ENCODE results near the gene FLNC. TPM values are rescaled to one million over a fixed set of nuclear protein-coding genes. Genes with fewer than 3 reads are reported as not detected.

FLNC gene
- total RNA-seq, 1 donor from 2014 or later: 7.7 TPM

DNA sequence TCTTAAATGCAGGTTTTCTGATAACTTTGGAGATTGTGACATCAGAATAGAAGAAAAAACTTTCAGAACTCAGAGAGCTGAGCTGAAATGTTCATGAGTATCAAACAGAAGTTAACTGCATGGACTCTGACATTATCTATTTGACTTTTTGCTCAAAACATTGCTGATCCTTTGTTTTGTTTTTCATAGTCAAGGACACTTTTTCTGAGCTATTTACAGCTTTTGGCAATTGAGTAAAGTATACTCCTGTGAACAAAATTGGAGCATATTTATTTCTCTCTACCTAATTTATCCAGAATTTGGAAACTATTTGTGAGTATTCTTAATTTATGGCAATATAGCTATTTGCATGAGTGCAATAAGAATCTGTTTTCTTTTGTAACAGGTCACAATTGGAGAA lies 69.2 kb downstream of the FLNC start:
- H3K4me1 ChIP-seq: no peaks in the 10 kb centered on the region
- no peak for ATAC-seq
- H3K27ac ChIP-seq: no peak overlapping the region
- TF ChIP-seq, protein P1, sequence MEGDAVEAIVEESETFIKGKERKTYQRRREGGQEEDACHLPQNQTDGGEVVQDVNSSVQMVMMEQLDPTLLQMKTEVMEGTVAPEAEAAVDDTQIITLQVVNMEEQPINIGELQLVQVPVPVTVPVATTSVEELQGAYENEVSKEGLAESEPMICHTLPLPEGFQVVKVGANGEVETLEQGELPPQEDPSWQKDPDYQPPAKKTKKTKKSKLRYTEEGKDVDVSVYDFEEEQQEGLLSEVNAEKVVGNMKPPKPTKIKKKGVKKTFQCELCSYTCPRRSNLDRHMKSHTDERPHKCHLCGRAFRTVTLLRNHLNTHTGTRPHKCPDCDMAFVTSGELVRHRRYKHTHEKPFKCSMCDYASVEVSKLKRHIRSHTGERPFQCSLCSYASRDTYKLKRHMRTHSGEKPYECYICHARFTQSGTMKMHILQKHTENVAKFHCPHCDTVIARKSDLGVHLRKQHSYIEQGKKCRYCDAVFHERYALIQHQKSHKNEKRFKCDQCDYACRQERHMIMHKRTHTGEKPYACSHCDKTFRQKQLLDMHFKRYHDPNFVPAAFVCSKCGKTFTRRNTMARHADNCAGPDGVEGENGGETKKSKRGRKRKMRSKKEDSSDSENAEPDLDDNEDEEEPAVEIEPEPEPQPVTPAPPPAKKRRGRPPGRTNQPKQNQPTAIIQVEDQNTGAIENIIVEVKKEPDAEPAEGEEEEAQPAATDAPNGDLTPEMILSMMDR (IDR thresholded peaks at IDR 0.05): no peak
- H3K36me3 ChIP-seq: no peaks in the 10 kb centered on the region
- no peaks in the 10 kb centered on the region for H3K9me3 ChIP-seq
- intact Hi-C loops (cut with DNase I): loop anchor here (10.0 kb wide), 1 partner anchor 185 kb away; no protein-coding TSS in a partner anchor
- no peak overlapping the region for H3K4me3 ChIP-seq
- H3K27me3 ChIP-seq: no peaks in the 10 kb centered on the region
- DNase-seq: no peak

DNA sequence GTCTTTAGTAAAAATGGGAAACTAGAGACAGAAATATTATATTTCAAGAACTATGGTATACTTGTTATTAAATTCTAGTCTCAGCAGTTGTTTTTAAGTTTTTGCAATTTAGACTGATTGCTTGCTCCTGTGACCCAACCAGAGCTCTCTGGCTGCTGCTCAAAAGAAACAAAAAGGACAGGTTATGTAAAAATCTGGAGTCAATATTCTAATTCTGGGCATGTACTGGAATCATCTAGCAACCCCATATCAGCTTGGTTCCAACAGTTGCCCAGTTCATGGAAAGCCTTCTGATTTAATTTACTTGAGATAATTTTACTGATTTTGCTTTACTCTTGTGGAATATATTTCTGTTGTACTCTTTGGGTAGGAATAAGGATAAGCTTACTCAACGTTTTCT lies 70.0 kb downstream of the FLNC start:
- Histone ChIP-seq H3K4me1 (no peaks in the 10 kb centered on the region), H3K27ac (no peak overlapping the region), H3K27me3 (no peaks in the 10 kb centered on the region), H3K36me3 (no peaks in the 10 kb centered on the region), H3K4me3 (no peak overlapping the region), H3K9me3 (no peaks in the 10 kb centered on the region)
- intact Hi-C loops (cut with DNase I): no loop called here
- TF ChIP-seq, protein P1 (IDR thresholded peaks at IDR 0.05): no peak
- DNase-seq (no peak), ATAC-seq (no peak)

DNA sequence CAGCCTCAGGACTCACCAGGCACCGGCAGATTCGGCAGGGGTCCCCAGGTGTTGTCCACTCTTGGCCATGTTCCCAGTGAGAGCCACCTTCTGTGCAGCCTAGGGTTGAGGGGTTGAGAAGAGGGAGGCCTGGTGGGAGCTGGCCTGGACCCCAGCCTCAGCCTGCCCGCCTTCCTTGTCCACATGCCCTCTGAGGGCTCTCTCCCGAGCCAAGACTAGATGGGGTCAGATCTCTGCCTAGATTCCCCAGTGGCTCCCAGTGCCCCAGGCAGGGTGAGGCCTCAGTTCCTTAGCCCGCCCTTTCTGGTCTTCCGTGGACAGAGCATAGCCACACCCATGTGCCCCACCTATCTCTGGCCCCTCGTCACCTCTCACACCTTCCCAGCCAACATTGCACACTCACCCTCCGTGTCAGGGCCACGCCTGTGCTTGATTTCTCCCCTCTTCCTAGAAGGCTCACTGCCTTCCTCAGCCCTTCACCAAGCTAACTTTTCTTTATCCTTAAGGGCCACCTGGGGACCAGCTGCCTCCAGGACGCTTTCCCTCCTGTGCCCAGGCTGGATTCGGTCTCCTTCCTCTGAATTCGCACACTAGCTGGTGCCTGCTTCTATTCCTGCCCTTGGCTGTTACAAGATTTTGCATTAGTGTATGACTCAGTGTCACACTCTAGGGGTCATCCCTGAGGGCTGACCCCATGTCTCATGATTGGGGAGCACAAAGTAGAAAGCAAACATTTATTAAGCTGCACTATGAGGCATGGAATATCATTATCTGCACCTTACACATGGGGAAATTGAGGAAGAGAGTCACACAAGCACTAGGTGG lies 72.8 kb downstream of the FLNC start:
- Histone ChIP-seq H3K27ac (no peak overlapping the region), H3K36me3 (no peaks in the 10 kb centered on the region), H3K4me1 (no peaks in the 10 kb centered on the region), H3K4me3 (no peak overlapping the region), H3K27me3 (peaks cover 18% of the 10 kb centered on the region), H3K9me3 (no peaks in the 10 kb centered on the region)
- TF ChIP-seq, protein P1 (IDR thresholded peaks at IDR 0.05): no peak
- DNase-seq (peak; percentile 40), ATAC-seq (peak; percentile 11)
- intact Hi-C loops (cut with DNase I): no loop called here

DNA sequence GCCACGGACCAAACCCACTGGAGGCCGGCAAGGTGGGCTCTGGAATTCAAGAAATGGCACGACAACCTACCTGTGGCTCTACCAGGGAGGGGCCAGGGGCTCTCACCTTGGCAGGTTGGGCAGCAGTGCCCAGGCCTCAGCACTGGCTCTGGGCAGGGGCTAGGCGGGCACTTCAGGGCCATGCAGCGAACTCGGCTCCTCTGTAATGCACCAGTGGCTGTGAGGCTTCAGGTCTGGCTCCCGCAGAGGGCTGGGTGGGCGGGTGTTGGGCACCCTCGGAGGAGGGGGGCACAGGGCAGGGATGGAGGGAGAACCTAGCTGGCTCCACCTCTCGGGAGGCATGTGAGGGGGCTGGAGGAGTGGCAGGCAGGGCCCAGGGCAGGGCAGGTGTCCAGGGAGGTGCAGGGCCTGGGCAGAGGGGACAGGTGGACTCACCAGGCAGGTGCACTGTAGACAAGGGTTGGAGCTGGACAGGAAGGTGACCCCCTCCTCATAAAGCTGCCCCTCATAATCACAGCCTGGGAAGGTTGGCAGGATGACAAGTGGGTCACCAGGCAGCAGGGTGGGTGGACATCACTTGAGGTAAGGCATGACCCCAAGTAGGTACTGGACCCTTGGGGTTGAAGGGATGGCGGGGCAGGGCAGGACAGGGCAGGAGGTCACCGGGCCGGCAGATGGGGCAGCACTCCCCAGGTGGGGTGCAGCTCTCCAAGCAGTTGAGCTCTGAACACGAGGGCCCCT lies 73.6 kb downstream of the FLNC start:
- TF ChIP-seq, protein P1 (IDR thresholded peaks at IDR 0.05): no peak
- H3K27me3 ChIP-seq: peaks cover 19% of the 10 kb centered on the region
- no peaks in the 10 kb centered on the region for H3K36me3 ChIP-seq
- DNase-seq: peak; percentile 60
- intact Hi-C loops (cut with DNase I): no loop called here
- H3K9me3 ChIP-seq: no peaks in the 10 kb centered on the region
- no peak overlapping the region for H3K4me3 ChIP-seq
- H3K4me1 ChIP-seq: no peaks in the 10 kb centered on the region
- ATAC-seq: no peak
- no peak overlapping the region for H3K27ac ChIP-seq

DNA sequence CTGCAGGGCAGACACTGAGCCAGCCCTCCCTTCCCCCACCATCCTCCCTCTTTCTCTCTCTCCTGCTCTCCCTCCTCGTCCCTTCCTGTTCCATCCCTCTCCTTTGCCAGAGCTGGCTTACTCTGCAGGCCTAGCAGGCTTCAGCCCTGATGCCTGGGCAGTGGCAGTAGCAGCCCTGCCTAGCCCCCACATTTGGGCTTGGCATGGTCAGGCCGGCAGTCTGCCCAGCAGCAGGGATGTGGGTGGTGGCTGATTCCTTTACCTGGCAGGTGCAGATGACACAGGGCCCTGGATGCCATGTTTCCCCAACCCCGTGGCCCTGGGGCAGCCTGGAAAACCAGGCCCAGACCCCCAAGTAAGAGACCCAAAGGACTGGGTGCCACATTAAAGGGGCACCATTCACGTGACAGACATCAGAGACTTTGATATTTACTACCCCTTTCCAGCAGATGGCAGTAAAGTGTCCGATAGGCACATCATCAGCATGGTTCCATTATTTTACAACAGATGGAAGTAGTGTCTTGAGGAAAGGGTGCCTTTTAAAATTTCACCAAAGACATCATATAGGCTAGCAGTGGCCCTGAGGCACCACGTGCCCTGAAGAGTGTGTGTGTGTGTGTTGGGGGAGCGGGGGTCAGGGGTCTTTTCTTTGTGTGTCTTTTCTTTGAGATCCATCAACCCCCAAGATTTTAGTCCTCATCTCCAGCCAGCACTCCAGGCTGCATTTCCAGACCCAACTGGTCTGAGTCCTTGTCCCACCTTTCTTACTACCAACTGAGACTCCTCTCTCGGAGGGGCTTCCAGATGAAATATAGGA lies 74.4 kb downstream of the FLNC start:
- H3K27ac ChIP-seq: no peak overlapping the region
- ATAC-seq: peak; percentile 80
- peaks cover 27% of the 10 kb centered on the region for H3K27me3 ChIP-seq
- peak; percentile 52 for DNase-seq
- H3K4me3 ChIP-seq: no peak overlapping the region
- H3K4me1 ChIP-seq: no peaks in the 10 kb centered on the region
- H3K9me3 ChIP-seq: no peaks in the 10 kb centered on the region
- intact Hi-C loops (cut with DNase I): no loop called here
- H3K36me3 ChIP-seq: no peaks in the 10 kb centered on the region
- TF ChIP-seq, protein P1 (IDR thresholded peaks at IDR 0.05): peak; percentile 62

Measured in upper lobe of right lung (tissue), 1 donor.